HCT116 (cell line): ENCODE results near the gene SLC25A10. TPM values are rescaled to one million over a fixed set of nuclear protein-coding genes. Genes with fewer than 3 reads are reported as not detected.

Experiments used
- ATAC-seq: fragments of 200-7000 bp; cut with Tn5 transposase; 2 replicates; pipeline ENCODE4 v1.9.1; 2020; ENCODE audit warnings: mild to moderate bottlenecking, moderate library complexity
- BruUV-seq: library from RNA; stranded (reverse); fragments of 400-500 nt; replicated peaks from 2 replicates; lab custom pipeline; 2021; lab: Mats Ljungman, UMichigan
- CTCF ChIA-PET: fragments of 300-600 bp; sonication (Branson Sonifier 250); formaldehyde crosslinking; loops from one replicate; lab custom pipeline; 2021; ENCODE audit warnings: antibody characterized with exemption; lab: Charles Lee
- POLR2A ChIA-PET: fragments of 300-600, 350-600 bp; sonication (Branson Sonifier 250); formaldehyde crosslinking; loops from one replicate; lab custom pipeline; 2021; ENCODE audit warnings: antibody characterized with exemption; lab: Charles Lee
- RAD21 ChIA-PET, 2 experiments: fragments of 300-600 bp; sonication (Branson Sonifier 250); formaldehyde crosslinking; loops; one replicate each; lab custom pipeline; 2023; ENCODE audit warnings: low total read pairs in 2 of 2; ENCODE audit not compliant: uncharacterized antibody in 2 of 2, unreplicated experiment in 2 of 2, low non-redundant PET in 1 of 2; lab: Charles Lee
- DNase-seq: peaks from one replicate; pipeline ENCODE4 v3.0.0-alpha.2; 2010; ENCODE audit warnings: low read depth, low spot score
- H2AFZ ChIP-seq: fragments of 200-600 bp; shearing (Covaris generic), sonication (generic); 2 replicates; pipeline ENCODE4 v1.6.1; 2017; ENCODE audit warnings: low read depth, mixed run types, mixed read lengths, antibody characterized with exemption, low read length; ENCODE audit not compliant: poor library complexity, severe bottlenecking
- H3K27ac ChIP-seq: 2 replicates; pipeline ENCODE4 v1.5.1; 2012; ENCODE audit warnings: low read depth, low read length
- H3K27me3 ChIP-seq: fragments of 200-600 bp; sonication (generic); 2 replicates; pipeline ENCODE4 v1.6.1; 2016; ENCODE audit warnings: mixed run types, low read length, mixed read lengths; ENCODE audit not compliant: insufficient read depth
- H3K36me3 ChIP-seq, 2 experiments: fragments of 200-500 bp in 1 of 2; fragments of 200-600 bp in 1 of 2; sonication (Bioruptor generic) in 1 of 2; sonication (generic) in 1 of 2; 2 replicates each; pipeline versions ENCODE4 v1.5.1 to v1.6.1; 2014 to 2016; ENCODE audit warnings: low read length in 2 of 2, inconsistent platforms in 1 of 2, mixed read lengths in 1 of 2, mixed run types in 1 of 2; ENCODE audit not compliant: insufficient read depth in 2 of 2, control insufficient read depth in 1 of 2
- H3K4me1 ChIP-seq, 2 experiments: fragments of 200-600 bp in 1 of 2; sonication (generic) in 1 of 2; 2 replicates each; pipeline versions ENCODE4 v1.5.1 to v1.6.1; 2012 to 2017; ENCODE audit warnings: low read length in 2 of 2, inconsistent platforms in 1 of 2, mild to moderate bottlenecking in 1 of 2, mixed read lengths in 1 of 2, mixed run types in 1 of 2, moderate library complexity in 1 of 2; ENCODE audit not compliant: insufficient read depth in 2 of 2, control insufficient read depth in 1 of 2
- H3K4me2 ChIP-seq: fragments of 200-600 bp; sonication (generic); 2 replicates; pipeline ENCODE4 v1.6.1; 2017; ENCODE audit warnings: mixed run types, low read length, mixed read lengths
- H3K4me3 ChIP-seq, 2 experiments: fragments of 200-600 bp in 1 of 2; sonication (generic) in 1 of 2; replicated peaks in 1 of 2; 2 replicates each; pipeline ENCODE4 v1.5.1; 2011 to 2016; ENCODE audit warnings: low read length in 2 of 2, control low read depth in 1 of 2, low read depth in 1 of 2, mild to moderate bottlenecking in 1 of 2, mixed read lengths in 1 of 2, mixed run types in 1 of 2
- H3K79me2 ChIP-seq: fragments of 200-600 bp; sonication (generic); 2 replicates; pipeline ENCODE4 v1.6.1; 2017; ENCODE audit warnings: mild to moderate bottlenecking, mixed run types, low read length, moderate library complexity, mixed read lengths; ENCODE audit not compliant: insufficient read depth
- H3K9ac ChIP-seq: fragments of 200-600 bp; sonication (generic); 2 replicates; pipeline ENCODE4 v1.6.1; 2016; ENCODE audit warnings: low read length, mixed read lengths
- H3K9me2 ChIP-seq: fragments of 200-600 bp; sonication (generic), shearing (Covaris generic); 2 replicates; pipeline ENCODE4 v1.6.1; 2017; ENCODE audit warnings: mixed run types, mild to moderate bottlenecking, moderate library complexity; ENCODE audit not compliant: insufficient read depth
- H3K9me3 ChIP-seq, 2 experiments: fragments of 200-500 bp in 1 of 2; fragments of 200-600 bp in 1 of 2; sonication (Bioruptor generic) in 1 of 2; sonication (generic) in 1 of 2; 2 replicates each; pipeline ENCODE4 v1.6.1; 2014 to 2017; ENCODE audit warnings: low read length in 2 of 2, mixed read lengths in 2 of 2, inconsistent platforms in 1 of 2, low read depth in 1 of 2, mild to moderate bottlenecking in 1 of 2, mixed run types in 1 of 2, moderate library complexity in 1 of 2; ENCODE audit not compliant: control insufficient read depth in 1 of 2, insufficient read depth in 1 of 2
- H4K20me1 ChIP-seq: fragments of 200-600 bp; sonication (generic), shearing (Covaris generic); 2 replicates; pipeline ENCODE4 v1.6.1; 2017; ENCODE audit warnings: mixed run types, mild to moderate bottlenecking, moderate library complexity; ENCODE audit not compliant: insufficient read depth
- CBX3 ChIP-seq: IDR thresholded peaks from 2 replicates; pipeline ENCODE4 v1.6.1; 2012; ENCODE audit warnings: low read depth
- ELF1 ChIP-seq: IDR thresholded peaks from 2 replicates; pipeline ENCODE4 v1.6.1; 2012; ENCODE audit warnings: low read depth, borderline replicate concordance
- EZH2 ChIP-seq: fragments of 200-600 bp; sonication (generic); IDR thresholded peaks from 2 replicates; pipeline ENCODE4 v1.6.1; 2017; ENCODE audit warnings: antibody characterized with exemption, mixed run types
- EZH2phosphoT487 ChIP-seq: fragments of 200-600 bp; IDR thresholded peaks from 2 replicates; pipeline ENCODE4 v1.6.1; 2018; ENCODE audit warnings: antibody characterized with exemption, borderline replicate concordance
- FOSL1 ChIP-seq: IDR thresholded peaks from 2 replicates; pipeline ENCODE4 v1.6.1; 2012; ENCODE audit warnings: low read depth
- MAX ChIP-seq: IDR thresholded peaks from 2 replicates; pipeline ENCODE4 v1.6.1; 2012
- POLR2A ChIP-seq: IDR thresholded peaks from 2 replicates; pipeline ENCODE4 v1.7.0; 2011; ENCODE audit warnings: borderline replicate concordance; ENCODE audit not compliant: insufficient read depth, insufficient read length; ENCODE audit errors: extremely low read depth
- POLR2AphosphoS5 ChIP-seq: IDR thresholded peaks from 2 replicates; pipeline ENCODE4 v1.6.1; 2011; ENCODE audit warnings: mild to moderate bottlenecking, low read depth, low read length, moderate library complexity
- SIN3A ChIP-seq: IDR thresholded peaks from 2 replicates; pipeline ENCODE4 v1.6.1; 2012; ENCODE audit warnings: low read depth
- SRF ChIP-seq: IDR thresholded peaks from 2 replicates; pipeline ENCODE4 v1.6.1; 2012; ENCODE audit warnings: low read depth
- YY1 ChIP-seq: IDR thresholded peaks from 2 replicates; pipeline ENCODE4 v1.6.1; 2011; ENCODE audit warnings: low read length, low read depth, moderate library complexity, mild to moderate bottlenecking; ENCODE audit not compliant: insufficient replicate concordance; ENCODE audit errors: extremely low read depth
- ZFX ChIP-seq: fragments of 450-650 bp; IDR thresholded peaks from 2 replicates; pipeline ENCODE4 v1.6.1; 2017
- intact Hi-C: fragments of 100-400 bp; cut with micrococcal nuclease; formaldehyde crosslinking; loops from 2 replicates; pipeline ENCODE4 v1.10.0; 2022
- total RNA-seq: library from RNA; stranded (reverse); gene quantifications from one replicate; pipeline ENCODE4 v1.2.1, GENCODE V29; 2021; ENCODE audit not compliant: unreplicated experiment

SLC25A10 gene
- total RNA-seq, 1 experiment from 2014 or later: 70.8 TPM

- Histone ChIP-seq H3K4me2 (peak overlapping the region; percentile 89), H2AFZ (no peak overlapping the region)
- DNase-seq: no peak
- TF ChIP-seq SIN3A (peak; percentile 46; the same call in 1 of the 2 replicates), MAX (peak; percentile 100), FOSL1 (no peak), CBX3 (peak; percentile 95), POLR2A (peak; percentile 48), EZH2phosphoT487 (no peak), ZFX (0 out of 2 replicates have a peak, but pooled peaks have one; percentile 51), ELF1 (no peak), YY1 (peak; percentile 88), EZH2 (no peak), SRF (no peak), POLR2AphosphoS5 (peak; percentile 28)
- TF ChIP-seq, all 23 proteins: peak for 7
- H3K9me3 ChIP-seq: no peaks in the 10 kb centered on the region
- H3K36me3 ChIP-seq: peaks cover 17 to 33% of the 10 kb centered on the region in 2 experiments
- H3K9ac ChIP-seq: peak overlapping the region; percentile 97
- intact Hi-C loops: no loop called here
- H3K4me3 ChIP-seq: peak overlapping the region; percentile 78 to 84
- ChIA-PET CTCF (no interaction called here), RAD21 (no interaction called here), POLR2A (interaction anchor here (0.5 to 2.7 kb wide), 5 partner anchors 10 to 358 kb away, joined by 3 to 9 read pairs (median 5); partner anchors contain the start of genes ARL16, CENPX, HGS and LRRC45)
- ATAC-seq: peak; percentile 41
- H3K4me1 ChIP-seq: peaks cover 40 to 48% of the 10 kb centered on the region in 2 experiments
- H3K27me3 ChIP-seq: no peaks in the 10 kb centered on the region
- H3K9me2 ChIP-seq: no peaks in the 10 kb centered on the region
- peaks cover 56% of the 10 kb centered on the region for H3K79me2 ChIP-seq
- H3K27ac ChIP-seq: peak overlapping the region; percentile 86
- H4K20me1 ChIP-seq: peaks cover 3% of the 10 kb centered on the region; the same call in 1 of the 2 replicates
- BruUV-seq: no TSS peak
These were observed 46.6 kb upstream of the SLC25A10 start for GRCh38 chr17:81665205-81666091.
